Measurements from ENCODE around the gene SOX13.

DNA sequence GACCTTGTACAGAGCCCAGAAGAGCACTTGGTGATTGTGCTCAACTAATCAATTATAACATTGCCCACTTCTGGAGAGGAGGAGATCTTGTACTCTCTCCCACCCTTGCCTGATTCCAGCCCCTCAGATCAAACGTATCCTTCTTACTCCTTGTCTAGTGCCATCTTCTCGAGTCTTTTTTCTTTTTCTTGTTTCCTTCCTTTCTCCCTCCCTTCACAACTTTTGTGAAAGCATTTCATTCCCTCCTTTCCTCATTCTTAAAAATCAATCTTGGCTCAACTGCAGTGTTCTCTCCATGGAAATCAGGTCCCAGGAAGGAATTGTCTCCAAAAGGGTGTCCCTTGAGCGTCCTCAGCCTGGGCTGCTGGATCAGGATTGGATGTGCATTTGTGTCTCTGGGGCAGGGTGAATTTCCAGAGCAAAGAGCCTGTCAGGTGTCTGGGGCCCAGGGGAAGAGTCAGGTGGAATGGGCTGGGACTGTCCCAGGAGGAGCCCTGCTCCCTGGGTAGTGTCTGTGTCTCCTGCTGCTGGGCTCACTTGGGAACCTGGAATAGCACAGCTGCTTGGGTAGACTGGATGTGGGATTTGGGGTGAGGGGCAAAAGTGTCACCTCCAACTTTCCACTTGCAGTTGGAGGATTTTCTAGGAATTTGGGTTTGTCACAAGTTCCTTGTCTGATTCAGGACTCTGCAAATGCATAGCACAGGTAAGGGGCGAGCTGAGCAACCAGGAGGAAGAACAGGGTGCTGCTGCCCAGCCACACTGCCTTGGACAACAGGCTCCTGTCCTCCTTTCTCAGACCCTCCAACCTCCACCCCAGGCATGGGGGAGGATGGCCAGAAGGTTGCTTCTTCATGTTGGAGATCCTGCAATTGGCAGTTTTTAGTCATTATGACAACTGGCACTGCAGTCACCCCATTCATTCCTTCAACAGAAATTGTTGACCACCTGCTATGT is 3.3 kb downstream of the SOX13 start:
- TF ChIP-seq POLR2AphosphoS5 (IDR thresholded peaks at IDR 0.05; ENCODE audit: low read depth, low read length) (no peak), CTCF (IDR thresholded peaks at IDR 0.05) (no peak), SIN3A (IDR thresholded peaks at IDR 0.05; ENCODE audit: borderline replicate concordance, insufficient read depth, low read depth, low read length) (no peak)
- TF ChIP-seq, protein P1, sequence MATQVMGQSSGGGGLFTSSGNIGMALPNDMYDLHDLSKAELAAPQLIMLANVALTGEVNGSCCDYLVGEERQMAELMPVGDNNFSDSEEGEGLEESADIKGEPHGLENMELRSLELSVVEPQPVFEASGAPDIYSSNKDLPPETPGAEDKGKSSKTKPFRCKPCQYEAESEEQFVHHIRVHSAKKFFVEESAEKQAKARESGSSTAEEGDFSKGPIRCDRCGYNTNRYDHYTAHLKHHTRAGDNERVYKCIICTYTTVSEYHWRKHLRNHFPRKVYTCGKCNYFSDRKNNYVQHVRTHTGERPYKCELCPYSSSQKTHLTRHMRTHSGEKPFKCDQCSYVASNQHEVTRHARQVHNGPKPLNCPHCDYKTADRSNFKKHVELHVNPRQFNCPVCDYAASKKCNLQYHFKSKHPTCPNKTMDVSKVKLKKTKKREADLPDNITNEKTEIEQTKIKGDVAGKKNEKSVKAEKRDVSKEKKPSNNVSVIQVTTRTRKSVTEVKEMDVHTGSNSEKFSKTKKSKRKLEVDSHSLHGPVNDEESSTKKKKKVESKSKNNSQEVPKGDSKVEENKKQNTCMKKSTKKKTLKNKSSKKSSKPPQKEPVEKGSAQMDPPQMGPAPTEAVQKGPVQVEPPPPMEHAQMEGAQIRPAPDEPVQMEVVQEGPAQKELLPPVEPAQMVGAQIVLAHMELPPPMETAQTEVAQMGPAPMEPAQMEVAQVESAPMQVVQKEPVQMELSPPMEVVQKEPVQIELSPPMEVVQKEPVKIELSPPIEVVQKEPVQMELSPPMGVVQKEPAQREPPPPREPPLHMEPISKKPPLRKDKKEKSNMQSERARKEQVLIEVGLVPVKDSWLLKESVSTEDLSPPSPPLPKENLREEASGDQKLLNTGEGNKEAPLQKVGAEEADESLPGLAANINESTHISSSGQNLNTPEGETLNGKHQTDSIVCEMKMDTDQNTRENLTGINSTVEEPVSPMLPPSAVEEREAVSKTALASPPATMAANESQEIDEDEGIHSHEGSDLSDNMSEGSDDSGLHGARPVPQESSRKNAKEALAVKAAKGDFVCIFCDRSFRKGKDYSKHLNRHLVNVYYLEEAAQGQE (IDR thresholded peaks at IDR 0.05; ENCODE audit: insufficient read depth in 1 of 2, low read depth in 2 of 2, low read length in 1 of 2): no peak

Data from Panc1 (cell line).